Activated gamma-delta T cell (primary cell): ENCODE measurements around the gene LIN28B.
"Not testable (repeated sequence)": the region's sequence is repeated elsewhere in the genome, so short reads cannot be mapped to it uniquely, and the experiment has no call there.

Experiments
- DNase-seq: peaks from one replicate; lab custom pipeline; 2025; lab: John Stamatoyannopoulos, UW

Gene LIN28B

GRCh38 chr6:105013459-105013858 is 56.6 kb downstream of the LIN28B start:
- not testable (repeated sequence) for DNase-seq

GRCh38 chr6:105014448-105014847 is 57.5 kb downstream of the LIN28B start:
- DNase-seq: no peak

- no peak for DNase-seq
Measured at GRCh38 chr6:105014954-105015353, 58.0 kb downstream of the LIN28B start.

- DNase-seq: no peak
Measured at GRCh38 chr6:105015482-105015881, 58.6 kb downstream of the LIN28B start.

- no peak for DNase-seq
Measured at GRCh38 chr6:105019285-105019684, 62.4 kb downstream of the LIN28B start.

- DNase-seq: no peak
Measured at GRCh38 chr6:105021399-105021798, 64.5 kb downstream of the LIN28B start.

GRCh38 chr6:105022416-105022815 is 65.5 kb downstream of the LIN28B start:
- no peak for DNase-seq

- DNase-seq: no peak
Measured at GRCh38 chr6:105024803-105025202, 67.9 kb downstream of the LIN28B start.

- no peak for DNase-seq
Measured at GRCh38 chr6:105028898-105029297, 72.0 kb downstream of the LIN28B start.

- no peak for DNase-seq
Measured at GRCh38 chr6:105029581-105029980, 72.7 kb downstream of the LIN28B start.

GRCh38 chr6:105034470-105034869 is 77.6 kb downstream of the LIN28B start:
- no peak for DNase-seq

GRCh38 chr6:105035299-105035698 is 78.4 kb downstream of the LIN28B start:
- DNase-seq: no peak

- DNase-seq: no peak
Measured at GRCh38 chr6:105036351-105036750, 79.4 kb downstream of the LIN28B start.

GRCh38 chr6:105038259-105038658 is 81.4 kb downstream of the LIN28B start:
- DNase-seq: no peak

GRCh38 chr6:105041880-105042279 is 85.0 kb downstream of the LIN28B start:
- DNase-seq: no peak

- no peak for DNase-seq
Measured at GRCh38 chr6:105042648-105043047, 85.7 kb downstream of the LIN28B start.

GRCh38 chr6:105043979-105044378 is 87.1 kb downstream of the LIN28B start:
- no peak for DNase-seq

GRCh38 chr6:105045526-105045925 is 88.6 kb downstream of the LIN28B start:
- no peak for DNase-seq

- DNase-seq: no peak
Measured at GRCh38 chr6:105051941-105052471, 95.1 kb downstream of the LIN28B start.

- no peak for DNase-seq
Measured at GRCh38 chr6:105056646-105057045, 99.7 kb downstream of the LIN28B start.

- DNase-seq: no peak
Measured at GRCh38 chr6:105057160-105057559, 100.3 kb downstream of the LIN28B start.

- no peak for DNase-seq
Measured at GRCh38 chr6:105058316-105058715, 101.4 kb downstream of the LIN28B start.

- no peak for DNase-seq
Measured at GRCh38 chr6:105058846-105059245, 101.9 kb downstream of the LIN28B start.

- DNase-seq: no peak
Measured at GRCh38 chr6:105066233-105066632, 109.3 kb downstream of the LIN28B start.

- DNase-seq: no peak
Measured at GRCh38 chr6:105066836-105067235, 109.9 kb downstream of the LIN28B start.
